Keratinocyte (primary cell): ENCODE data around the gene VPS37C.

Experiments used
- EZH2 ChIP-seq: IDR thresholded peaks from one replicate; pipeline ENCODE4 v1.6.1; 2012; ENCODE audit warnings: inconsistent platforms, mild to moderate bottlenecking, low read length, moderate library complexity
- TF ChIP-seq, protein P1 (sequence below), 3 experiments: IDR thresholded peaks in 1 of 3; conservative IDR thresholded peaks in 1 of 3; optimal IDR thresholded peaks in 1 of 3; 2 replicates in 2 of 3; 3 replicates in 1 of 3; pipeline versions ENCODE3 to v1.5.1; 2011; ENCODE audit warnings: low read length in 3 of 3, mild to moderate bottlenecking in 3 of 3, moderate library complexity in 2 of 3, control low read depth in 1 of 3, inconsistent platforms in 1 of 3; ENCODE audit not compliant: insufficient read depth in 2 of 3; ENCODE audit errors: extremely low read depth in 1 of 3

DNA sequence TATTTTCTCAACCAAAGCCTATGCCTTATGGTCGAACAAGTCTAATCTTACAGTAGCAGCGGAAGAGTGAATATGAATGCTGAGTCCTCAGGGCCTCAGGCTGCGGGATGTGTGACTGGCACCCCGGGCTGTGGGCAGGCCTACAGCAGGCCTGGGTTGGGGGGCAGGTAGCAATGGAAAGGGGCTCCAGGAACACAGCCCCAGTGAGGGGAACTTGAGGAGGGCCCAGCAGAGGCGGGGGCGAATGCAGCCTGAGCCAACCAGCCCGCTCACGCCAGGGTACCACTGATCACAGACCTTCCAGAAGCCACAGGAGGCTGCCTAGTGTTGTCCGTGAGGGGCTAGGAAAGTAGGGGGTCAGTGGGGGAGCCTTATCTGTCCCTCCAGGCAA is 70.2 kb downstream of the VPS37C start:
- TF ChIP-seq, protein P1, sequence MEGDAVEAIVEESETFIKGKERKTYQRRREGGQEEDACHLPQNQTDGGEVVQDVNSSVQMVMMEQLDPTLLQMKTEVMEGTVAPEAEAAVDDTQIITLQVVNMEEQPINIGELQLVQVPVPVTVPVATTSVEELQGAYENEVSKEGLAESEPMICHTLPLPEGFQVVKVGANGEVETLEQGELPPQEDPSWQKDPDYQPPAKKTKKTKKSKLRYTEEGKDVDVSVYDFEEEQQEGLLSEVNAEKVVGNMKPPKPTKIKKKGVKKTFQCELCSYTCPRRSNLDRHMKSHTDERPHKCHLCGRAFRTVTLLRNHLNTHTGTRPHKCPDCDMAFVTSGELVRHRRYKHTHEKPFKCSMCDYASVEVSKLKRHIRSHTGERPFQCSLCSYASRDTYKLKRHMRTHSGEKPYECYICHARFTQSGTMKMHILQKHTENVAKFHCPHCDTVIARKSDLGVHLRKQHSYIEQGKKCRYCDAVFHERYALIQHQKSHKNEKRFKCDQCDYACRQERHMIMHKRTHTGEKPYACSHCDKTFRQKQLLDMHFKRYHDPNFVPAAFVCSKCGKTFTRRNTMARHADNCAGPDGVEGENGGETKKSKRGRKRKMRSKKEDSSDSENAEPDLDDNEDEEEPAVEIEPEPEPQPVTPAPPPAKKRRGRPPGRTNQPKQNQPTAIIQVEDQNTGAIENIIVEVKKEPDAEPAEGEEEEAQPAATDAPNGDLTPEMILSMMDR (optimal IDR thresholded peaks at IDR 0.05 in 1 of 3, IDR thresholded peaks at IDR 0.05 in 1 of 3, conservative IDR thresholded peaks at IDR 0.05 in 1 of 3; ENCODE audit: extremely low read depth in 1 of 3, insufficient read depth in 2 of 3, low read length in 3 of 3), result no peak
- TF ChIP-seq EZH2, result no peak
